Activated CD4-positive, alpha-beta T cell treated with anti-CD3 and anti-CD28 coated beads, Interleukin-2, amount 50 U/mL, for 48 hours (primary cell): ENCODE data around the gene KRT75.
"Not testable (repeated sequence)": the region's sequence is repeated elsewhere in the genome, so short reads cannot be mapped to it uniquely, and the experiment has no call there.

Experiments
- DNase-seq, 2 experiments: peaks; one replicate each; pipeline ENCODE4 v3.0.0-alpha.2; 2020

KRT75 gene

GRCh38 chr12:52434081-52434733 lies at the start of gene KRT75:
Gene KRT75 (minus strand): TSS chr12:52434371. CDS start chr12:52434304, 67 bp downstream.
- no peak for DNase-seq

GRCh38 chr12:52480073-52480472 lies 45.9 kb upstream of the KRT75 start:
- DNase-seq: no peak

- no peak for DNase-seq
Observed at GRCh38 chr12:52477651-52478050, 43.5 kb upstream of the KRT75 start.

GRCh38 chr12:52474212-52474611 lies 40.0 kb upstream of the KRT75 start:
- no peak for DNase-seq

- no peak for DNase-seq
Observed at GRCh38 chr12:52473768-52474167, 39.6 kb upstream of the KRT75 start, which contains the start of gene KRT6C. Gene KRT6C (minus strand): TSS chr12:52473805. CDS start chr12:52473737, 68 bp downstream.

- DNase-seq: no peak
Observed at GRCh38 chr12:52469853-52470252, 35.7 kb upstream of the KRT75 start.

GRCh38 chr12:52464897-52465296 lies 30.7 kb upstream of the KRT75 start:
- no peak for DNase-seq

- no peak for DNase-seq
Observed at GRCh38 chr12:52461693-52462092, 27.5 kb upstream of the KRT75 start.

- DNase-seq: no peak
Observed at GRCh38 chr12:52458861-52459260, 24.7 kb upstream of the KRT75 start.

- DNase-seq: no peak
Observed at GRCh38 chr12:52455821-52456220, 21.6 kb upstream of the KRT75 start.

GRCh38 chr12:52454411-52455201 lies 20.4 kb upstream of the KRT75 start:
- DNase-seq: no peak

- no peak for DNase-seq
Observed at GRCh38 chr12:52452101-52452500, 17.9 kb upstream of the KRT75 start, which contains the start of gene KRT6B. Gene KRT6B (minus strand): TSS chr12:52452146. CDS start chr12:52452078, 68 bp downstream.

GRCh38 chr12:52448228-52448627 lies 14.1 kb upstream of the KRT75 start:
- no peak for DNase-seq

GRCh38 chr12:52447196-52447595 lies 13.0 kb upstream of the KRT75 start:
- DNase-seq: not testable (repeated sequence)

GRCh38 chr12:52446367-52447045 lies 12.3 kb upstream of the KRT75 start:
- no peak for DNase-seq

GRCh38 chr12:52445876-52446275 lies 11.7 kb upstream of the KRT75 start:
- DNase-seq: no peak

GRCh38 chr12:52444647-52445595 lies 10.8 kb upstream of the KRT75 start:
- DNase-seq: no peak

- no peak for DNase-seq
Observed at GRCh38 chr12:52443966-52444365, 9.8 kb upstream of the KRT75 start.

GRCh38 chr12:52442600-52443061 lies 8.5 kb upstream of the KRT75 start:
- no peak for DNase-seq

GRCh38 chr12:52441320-52441911 lies 7.2 kb upstream of the KRT75 start:
- DNase-seq: no peak

GRCh38 chr12:52440821-52441319 lies 6.7 kb upstream of the KRT75 start:
- no peak for DNase-seq

GRCh38 chr12:52439845-52440244 lies 5.7 kb upstream of the KRT75 start:
- DNase-seq: no peak
